Activated CD4-positive, alpha-beta T cell treated with anti-CD3 and anti-CD28 coated beads for 36 hours (primary cell): ENCODE results near the gene C1QBP. TPM values are rescaled to one million over a fixed set of nuclear protein-coding genes. Genes with fewer than 3 reads are reported as not detected.

Experiments
- total RNA-seq, 2 experiments: library from RNA; stranded (reverse); gene quantifications; one replicate each; pipeline ENCODE4 v1.2.3, GENCODE V29; 2021

The C1QBP gene
- total RNA-seq, 2 experiments from 2014 or later: 432 to 457 TPM

Other genes starting within 250 kb of the C1QBP start
- gene ZNF594, start 247.3 kb downstream of the C1QBP start, total RNA-seq: 1 to 10 TPM; 8.0 to 8.4 TPM
- not detected for gene SCIMP, start 204.3 kb downstream of the C1QBP start, total RNA-seq
- 10 to 100 TPM; 60.4 to 66.2 TPM for gene RABEP1, start 156.9 kb downstream of the C1QBP start, total RNA-seq
- 100 to 1,000 TPM; 135 to 199 TPM for gene NUP88, start 19.5 kb downstream of the C1QBP start, total RNA-seq
- gene RPAIN, start 19.0 kb downstream of the C1QBP start, total RNA-seq: 10 to 100 TPM; 44.9 to 57.3 TPM
- gene DHX33, start 29.8 kb upstream of the C1QBP start, total RNA-seq: 10 to 100 TPM; 27.2 to 34.8 TPM
- 10 to 100 TPM; 47.7 to 54.9 TPM for gene DERL2, start 47.0 kb upstream of the C1QBP start, total RNA-seq
- 10 to 100 TPM; 29.4 to 34.4 TPM for gene MIS12, start 47.4 kb upstream of the C1QBP start, total RNA-seq
- gene NLRP1, start 145.4 kb upstream of the C1QBP start, total RNA-seq: 10 to 100 TPM; 31.2 to 34.0 TPM